Stimulated activated CD4-positive, alpha-beta T cell treated with anti-CD3 and anti-CD28 coated beads, Interleukin-12 subunit alpha, Interleukin-12 subunit beta, amount 100 ng/mL, for 24 hours (primary cell): Measurements from ENCODE around the gene SLC17A4.

Experiments used
- DNase-seq, 2 experiments: peaks; one replicate each; pipeline ENCODE4 v3.0.0-alpha.2; 2020; ENCODE audit warnings: low read depth in 2 of 2

SLC17A4 gene

GRCh38 chr6:25749837-25750236 lies 4.7 kb upstream of the SLC17A4 start:
- no peak for DNase-seq

GRCh38 chr6:25750906-25751305 lies 3.6 kb upstream of the SLC17A4 start:
- DNase-seq, result no peak

- DNase-seq, result no peak
Observed at GRCh38 chr6:25753079-25753478, 1.5 kb upstream of the SLC17A4 start.

DNA sequence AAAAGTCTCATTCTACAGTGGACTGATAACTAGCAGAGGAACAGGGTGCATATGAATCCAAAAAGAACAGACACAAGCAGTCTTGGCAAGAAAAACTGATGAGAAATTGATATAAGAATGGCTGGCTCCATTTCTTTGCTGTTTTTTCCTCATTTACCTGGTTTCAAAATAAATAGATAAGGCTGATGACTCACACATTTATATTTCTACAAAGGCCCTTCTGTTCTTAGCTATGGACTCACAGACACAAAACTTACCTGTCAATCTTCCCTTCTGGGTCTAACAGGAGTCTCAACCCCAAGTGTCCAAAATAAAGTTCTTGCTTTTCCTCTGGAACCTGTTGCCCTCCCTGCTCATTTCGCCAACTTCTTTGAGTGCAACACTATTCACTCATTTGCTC lies 941 bp downstream of the SLC17A4 start:
- no peak for DNase-seq

GRCh38 chr6:25756382-25757363 lies 2.1 kb downstream of the SLC17A4 start:
- DNase-seq, result no peak

DNA sequence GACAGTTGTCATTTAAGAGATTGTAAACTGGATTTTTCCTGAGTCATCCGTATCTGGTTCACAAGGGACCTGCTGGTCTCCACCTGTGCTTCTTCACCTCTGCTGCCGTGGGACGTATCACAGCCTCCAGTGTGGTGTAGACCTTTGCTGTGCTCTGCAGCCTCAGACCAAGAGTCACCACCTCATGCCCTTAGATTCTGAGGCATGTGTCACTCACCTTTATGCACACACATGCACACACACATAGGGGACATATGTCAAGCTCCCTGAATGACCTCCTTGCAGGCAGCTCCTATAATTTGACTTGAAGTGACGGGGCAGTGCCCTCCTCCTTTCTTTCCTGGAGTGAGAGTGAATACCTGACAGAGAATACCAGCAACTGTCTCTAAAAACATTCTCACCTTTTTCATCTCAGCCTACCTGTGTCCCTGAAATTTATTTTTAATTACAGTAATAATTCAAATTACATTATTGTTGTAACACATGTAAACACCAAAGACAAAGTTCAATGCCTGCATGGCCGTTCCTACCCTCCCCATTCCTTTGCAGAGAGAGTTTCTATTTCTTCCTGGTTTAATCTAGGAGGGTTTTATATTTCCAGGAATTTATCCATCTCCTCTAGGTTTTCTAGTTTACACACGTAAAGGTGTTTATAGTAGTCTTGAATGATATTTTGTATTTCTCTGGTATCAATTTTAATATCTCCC lies 3.5 kb downstream of the SLC17A4 start:
- no peak for DNase-seq

GRCh38 chr6:25764611-25765010 lies 10.1 kb downstream of the SLC17A4 start:
- DNase-seq, result no peak

- DNase-seq, result no peak
Observed at GRCh38 chr6:25768566-25768965, 14.0 kb downstream of the SLC17A4 start.

- DNase-seq, result no peak
Observed at GRCh38 chr6:25769983-25770382, 15.4 kb downstream of the SLC17A4 start.

DNA sequence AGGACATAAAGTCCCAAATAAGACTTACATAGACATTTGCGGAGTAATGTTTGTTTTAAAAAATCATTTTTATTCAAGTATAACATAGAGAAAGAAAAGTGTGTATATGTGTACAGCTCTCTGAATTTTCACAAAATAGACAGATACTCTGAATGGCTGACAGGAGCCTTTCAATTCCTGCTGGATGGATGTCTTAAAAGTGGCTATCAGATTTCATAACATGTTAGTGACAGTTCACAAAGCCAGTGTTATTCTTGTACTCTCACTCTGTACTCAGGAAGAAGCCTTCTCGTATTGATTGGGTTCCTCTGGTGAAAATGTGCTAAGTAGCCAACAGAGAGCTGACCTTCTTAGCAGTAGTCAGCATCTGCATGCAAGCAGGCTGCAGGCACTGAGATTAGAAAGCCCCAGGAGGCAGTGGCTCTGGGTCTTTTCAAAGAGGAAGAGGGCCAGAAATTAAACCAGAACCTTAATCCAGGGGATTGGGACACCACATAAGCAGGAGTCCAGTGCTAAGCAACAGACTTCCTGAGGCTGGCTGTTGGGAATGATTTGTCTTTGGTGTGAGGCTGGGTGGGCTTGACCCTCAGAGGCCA lies 19.7 kb downstream of the SLC17A4 start:
- no peak for DNase-seq

GRCh38 chr6:25777031-25777430 lies 22.5 kb downstream of the SLC17A4 start:
- DNase-seq, result no peak

GRCh38 chr6:25777856-25778649 lies 23.5 kb downstream of the SLC17A4 start:
- DNase-seq, result no peak

GRCh38 chr6:25781134-25781533 lies 26.6 kb downstream of the SLC17A4 start:
- DNase-seq, result no peak

GRCh38 chr6:25787428-25787827 lies 32.9 kb downstream of the SLC17A4 start:
- no peak for DNase-seq

DNA sequence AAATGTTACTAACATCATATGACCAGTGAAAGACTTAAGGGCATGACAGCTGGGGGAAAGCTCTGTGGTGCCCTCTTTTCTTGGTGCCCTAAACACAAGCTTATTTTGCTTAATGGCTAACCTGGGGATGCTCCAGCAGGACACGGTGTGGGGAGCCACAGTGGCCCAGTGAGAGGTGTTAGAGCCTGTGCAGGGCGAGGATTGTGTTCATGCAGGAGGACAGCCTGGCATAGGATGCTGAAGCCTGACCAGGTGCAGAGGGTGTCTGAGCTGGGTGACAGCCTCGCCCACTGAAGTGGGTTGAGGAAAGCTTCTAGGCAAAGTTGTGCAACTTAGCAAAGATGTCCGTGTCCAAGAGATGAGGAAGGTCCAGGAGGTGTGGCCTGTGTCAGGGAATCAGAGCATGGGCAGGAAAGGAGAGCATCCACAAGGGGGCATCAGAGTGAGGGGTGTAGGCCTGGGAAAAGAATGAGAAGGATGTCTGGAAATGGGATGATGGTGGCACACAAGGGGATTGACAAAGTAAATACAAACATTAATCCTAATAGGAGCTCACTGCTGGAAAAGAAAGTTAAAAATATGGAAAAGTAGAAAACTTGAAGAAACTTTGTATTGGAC lies 33.9 kb downstream of the SLC17A4 start:
- DNase-seq, result peak in 1 of 2 experiments; percentile 32

DNA sequence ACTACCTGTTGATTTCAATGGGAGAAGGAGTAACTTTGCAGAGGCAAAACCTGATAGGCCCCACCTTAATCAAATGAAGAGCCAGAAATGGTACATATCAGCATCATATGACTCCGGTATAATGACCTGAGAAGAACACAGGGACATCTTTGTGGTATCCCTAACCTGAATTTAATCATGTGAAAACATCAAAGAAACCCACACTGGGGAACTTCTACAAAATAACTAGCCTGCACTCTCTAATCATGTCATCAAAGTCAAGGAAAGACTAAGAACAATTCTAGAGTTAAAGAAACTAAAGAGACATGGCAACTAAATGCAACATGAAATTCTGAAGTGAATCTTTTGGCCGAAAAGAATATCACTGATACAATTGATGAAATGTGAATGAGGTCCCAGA lies 34.9 kb downstream of the SLC17A4 start:
- no peak for DNase-seq

DNA sequence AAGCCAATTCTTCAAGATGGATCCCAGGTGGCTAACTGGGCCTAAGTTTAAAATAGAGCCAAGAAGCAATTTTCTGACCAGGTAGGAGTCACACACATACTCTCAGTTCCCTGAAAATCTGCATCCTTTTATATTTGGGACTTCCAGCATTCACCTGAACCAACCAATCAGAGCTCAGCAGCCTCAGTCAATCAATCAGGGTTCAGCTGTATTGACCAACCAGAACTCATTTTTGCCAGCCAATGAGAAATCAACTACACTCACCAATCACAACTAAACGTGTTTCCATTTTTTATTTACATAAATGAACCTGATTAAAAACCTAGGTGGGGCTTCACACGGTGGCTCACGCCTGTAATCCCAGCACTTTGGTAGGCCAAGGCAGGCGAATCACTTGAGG lies 37.5 kb downstream of the SLC17A4 start:
- no peak for DNase-seq

DNA sequence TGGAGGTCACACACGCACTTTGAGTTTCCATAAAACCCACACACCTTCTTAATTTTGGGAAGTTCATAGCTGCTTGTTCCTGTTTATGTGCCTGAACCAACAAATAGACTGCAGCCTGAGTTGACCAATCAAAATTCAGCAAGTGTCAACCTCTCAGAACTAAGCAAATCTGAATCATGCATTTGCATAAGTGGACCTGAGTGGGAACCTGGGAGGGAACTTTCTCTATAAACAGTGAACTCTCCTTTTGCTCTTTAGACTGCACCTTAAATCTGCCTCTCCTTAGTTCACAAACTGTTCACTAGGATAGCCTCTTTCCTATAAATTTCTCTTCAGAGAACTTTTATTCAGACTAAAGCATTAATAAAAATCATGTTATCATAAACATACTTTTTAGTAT lies 39.4 kb downstream of the SLC17A4 start:
- DNase-seq, result no peak

- no peak for DNase-seq
Observed at GRCh38 chr6:25794784-25795183, 40.2 kb downstream of the SLC17A4 start.

DNA sequence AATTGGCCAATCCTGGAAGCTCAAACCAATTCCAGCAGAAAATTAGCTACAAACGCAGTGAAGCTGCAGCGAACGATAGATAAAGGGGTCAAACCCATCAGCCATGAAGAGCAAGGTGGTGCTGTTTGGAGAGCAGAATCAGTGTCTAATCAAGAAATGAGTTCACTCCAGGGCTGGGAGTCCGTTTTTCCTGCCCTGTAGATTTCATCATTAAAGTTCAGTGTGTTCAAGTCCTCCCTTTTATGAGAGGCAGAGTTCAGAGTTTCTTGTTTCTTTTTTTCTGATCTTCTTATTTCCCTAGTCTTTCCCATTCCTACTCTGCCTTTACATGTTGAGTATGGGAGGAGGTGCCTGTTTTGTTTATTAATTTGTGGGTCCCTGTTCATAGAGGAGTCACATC lies 46.9 kb downstream of the SLC17A4 start:
- DNase-seq, result no peak

DNA sequence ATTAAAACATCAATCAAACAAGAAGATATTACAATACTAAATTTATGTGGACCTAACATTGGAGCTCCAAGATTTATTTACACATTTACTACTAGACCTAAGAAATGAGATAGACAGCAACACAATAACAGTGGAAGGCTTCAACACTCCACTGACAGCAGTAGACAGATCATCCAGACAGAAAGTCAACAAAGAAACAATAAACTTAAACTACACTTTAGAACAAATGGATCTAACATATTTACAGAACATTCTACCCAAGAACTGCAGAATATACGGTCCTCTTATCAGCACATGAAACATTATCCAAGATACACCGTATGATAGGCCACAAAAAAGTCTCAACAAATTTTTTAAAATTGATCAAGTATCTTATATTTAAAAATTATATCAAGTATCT lies 50.3 kb downstream of the SLC17A4 start:
- DNase-seq, result no peak
